HG03045 (cell line): ENCODE data around the gene CDKAL1.
A peak's percentile ranks its signal among the peaks of the same experiment; 100 is the strongest.

Experiments used
- ATAC-seq: cut with Tn5 transposase; IDR thresholded peaks from one replicate; pipeline ENCODE4 v1.9.1; 2021; ENCODE audit warnings: mild to moderate bottlenecking, moderate library complexity; ENCODE audit not compliant: unreplicated experiment

Gene CDKAL1

DNA sequence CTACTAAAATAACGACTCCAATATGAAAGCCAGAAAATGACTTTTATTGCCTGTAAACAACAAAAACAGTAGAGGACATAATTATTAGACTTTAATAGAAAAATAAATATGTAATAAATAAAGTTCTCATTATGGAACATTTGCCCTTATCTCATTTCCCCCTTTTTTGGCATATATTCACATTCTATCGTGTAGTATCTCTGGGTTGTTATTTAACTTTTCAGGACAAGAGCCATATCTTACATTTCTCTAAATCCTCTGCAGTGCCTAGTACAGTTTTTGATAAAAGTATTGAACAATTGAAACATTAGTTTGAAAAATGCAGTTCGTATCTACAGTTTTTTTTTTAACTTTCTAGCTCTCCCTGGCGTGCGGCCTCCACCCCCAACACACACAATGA is 617.3 kb downstream of the CDKAL1 start:
- no peak for ATAC-seq

DNA sequence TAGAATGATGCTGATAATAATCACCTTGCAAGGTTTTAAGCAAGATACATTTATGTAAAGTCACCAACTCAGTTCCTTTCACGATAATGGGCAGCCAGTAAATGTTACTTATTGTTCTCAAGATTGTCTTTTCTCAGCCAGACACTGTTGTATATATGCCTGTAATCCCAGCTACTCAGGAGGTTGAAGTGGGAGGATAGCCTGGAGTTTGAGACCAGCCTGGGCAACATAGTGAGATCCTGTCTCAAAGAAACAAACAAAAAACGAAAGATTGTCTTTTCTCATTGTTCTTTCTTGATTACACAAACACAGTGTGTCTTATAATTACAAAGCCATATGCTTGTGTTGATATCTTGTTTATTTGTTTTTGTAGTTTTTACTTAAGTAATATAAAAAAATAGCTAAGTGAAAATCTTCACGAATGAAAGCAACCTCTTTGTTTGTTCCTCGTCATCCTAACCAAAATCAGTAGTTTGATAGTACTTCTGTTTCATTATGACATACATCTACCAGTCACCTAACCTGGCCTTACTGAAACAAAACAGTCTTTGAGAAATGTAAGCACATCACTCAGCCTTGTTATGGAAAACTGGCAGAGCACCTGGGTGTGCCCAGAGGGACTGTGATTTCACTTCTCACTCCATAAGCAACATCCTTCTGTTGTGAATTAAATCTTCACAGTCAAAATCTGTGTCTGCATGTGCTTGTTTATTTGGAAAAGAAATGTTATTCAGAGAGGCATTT is 623.1 kb downstream of the CDKAL1 start:
- peak; percentile 85 for ATAC-seq

DNA sequence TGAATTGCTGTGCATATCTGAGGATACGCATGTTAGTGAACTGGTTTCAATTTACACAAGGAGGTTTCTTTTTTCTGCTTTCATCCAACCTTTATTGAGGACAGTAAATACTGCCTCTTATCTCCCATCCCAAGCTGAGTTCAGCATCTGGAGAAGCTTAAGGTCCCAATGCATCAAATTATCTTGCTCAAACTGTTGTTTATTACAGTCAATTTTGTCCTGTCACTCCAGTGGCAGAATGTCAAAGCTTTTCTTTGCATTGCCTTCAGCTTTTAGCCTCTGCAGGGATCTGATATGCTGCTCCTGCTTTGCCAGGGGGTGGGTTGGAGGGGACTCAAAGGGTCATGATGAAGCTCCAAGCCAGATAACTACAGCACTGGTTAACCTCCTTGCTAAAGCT is 623.9 kb downstream of the CDKAL1 start:
- peak; percentile 18 for ATAC-seq

DNA sequence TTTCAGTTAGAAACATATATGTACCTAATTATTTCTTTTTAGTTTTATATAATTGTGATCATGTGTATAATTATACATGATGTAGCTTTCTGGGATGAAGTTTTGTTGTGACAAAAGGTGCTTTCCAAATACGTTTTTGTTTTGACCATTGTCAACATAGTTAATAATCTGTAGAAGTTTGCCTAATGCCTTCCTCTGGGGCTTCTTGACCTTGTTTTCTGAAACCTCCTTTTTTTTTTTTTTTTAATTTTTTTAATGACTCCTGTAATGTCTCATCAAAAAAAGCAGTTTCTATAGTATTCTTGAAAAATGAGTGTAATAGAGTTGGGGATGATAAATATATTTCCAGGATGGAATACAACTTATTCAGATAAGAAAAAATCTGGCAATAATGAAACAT is 624.6 kb downstream of the CDKAL1 start:
- no peak for ATAC-seq

DNA sequence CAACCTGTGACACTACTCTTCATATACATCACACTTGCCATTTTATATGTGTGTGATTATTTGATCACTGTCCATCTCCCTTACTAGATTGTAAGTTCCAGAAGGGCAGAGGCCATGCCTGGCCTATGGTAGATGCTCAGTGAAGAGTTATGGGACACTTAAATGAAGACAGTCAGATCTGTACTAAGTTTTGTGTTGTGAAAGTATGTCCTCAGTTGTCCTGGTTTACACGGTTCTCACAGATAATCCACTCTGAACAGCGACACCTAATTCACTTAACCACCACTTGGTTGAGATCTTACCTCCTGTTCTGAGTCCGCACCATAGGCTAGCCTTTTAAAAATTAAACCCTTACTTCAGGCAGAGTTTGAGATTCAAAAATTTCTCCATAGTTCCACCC is 625.2 kb downstream of the CDKAL1 start:
- ATAC-seq, result no peak

DNA sequence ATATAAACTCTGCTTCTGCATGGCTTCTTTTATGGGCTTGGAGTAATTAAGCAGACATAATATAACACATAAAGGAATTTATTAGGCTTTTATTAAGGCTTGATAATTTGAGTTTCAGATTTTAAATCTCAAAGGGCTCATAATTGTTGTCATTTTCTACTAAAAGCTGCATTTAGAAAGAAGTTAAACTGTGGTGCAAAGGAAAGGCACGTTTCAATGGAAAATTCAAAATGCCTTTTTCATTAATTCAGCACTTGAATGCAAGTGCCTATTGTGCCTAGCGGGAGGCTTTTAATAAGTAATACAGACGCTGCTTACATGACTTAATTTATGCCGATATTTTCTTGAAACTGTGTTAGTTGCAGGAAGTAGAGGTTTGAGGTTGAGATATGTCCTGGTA is 627.5 kb downstream of the CDKAL1 start:
- ATAC-seq, result no peak

DNA sequence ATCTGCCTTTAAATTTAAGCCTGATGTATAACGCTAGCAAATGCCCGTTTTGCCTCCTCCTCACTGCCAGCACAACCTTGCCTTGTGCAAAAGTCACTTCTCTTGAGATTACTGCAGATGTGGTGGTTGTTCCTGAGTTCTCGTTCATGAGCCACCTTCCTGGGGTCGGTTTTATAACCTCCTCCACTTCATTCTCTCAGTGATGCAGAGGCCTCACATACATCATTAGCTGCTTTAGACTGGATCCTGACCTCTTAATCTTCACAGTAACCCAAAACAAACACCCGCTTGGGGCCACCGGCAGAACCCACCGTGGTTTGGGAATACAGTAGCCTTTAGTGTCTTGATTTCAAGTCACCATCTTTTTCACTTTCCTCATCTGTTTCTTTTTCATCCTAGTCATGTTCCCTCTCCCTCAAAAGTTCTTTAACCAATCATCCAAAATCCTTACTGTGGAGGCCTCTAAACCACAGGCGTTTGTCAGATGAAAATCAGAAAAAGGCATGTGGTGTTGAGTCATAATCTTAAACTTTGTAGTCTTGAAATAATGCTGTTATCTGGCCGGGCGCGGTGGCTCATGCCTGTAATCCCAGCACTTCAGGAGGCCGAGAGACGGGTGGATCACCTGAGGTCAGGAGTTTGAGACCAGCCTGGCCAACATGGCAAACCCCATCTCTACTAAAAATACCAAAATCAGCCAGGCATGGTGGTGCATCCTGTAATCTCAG is 629.0 kb downstream of the CDKAL1 start:
- no peak for ATAC-seq

DNA sequence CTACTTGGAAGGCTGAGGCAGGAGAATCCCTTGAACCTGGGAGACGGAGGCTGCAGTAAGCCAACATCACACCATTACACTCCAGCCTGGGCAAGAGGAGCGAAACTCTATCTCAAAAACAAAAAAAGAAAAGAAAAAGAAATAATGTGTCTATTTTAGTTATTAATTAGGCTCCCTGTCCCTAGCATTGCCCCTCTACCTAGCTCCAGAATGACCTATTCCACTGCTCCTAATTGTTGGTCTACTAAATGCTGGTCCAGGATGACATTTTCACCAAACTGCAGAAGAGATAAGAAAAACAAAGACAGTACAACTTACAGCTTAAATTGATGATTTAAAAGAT is 629.6 kb downstream of the CDKAL1 start:
- no peak for ATAC-seq

DNA sequence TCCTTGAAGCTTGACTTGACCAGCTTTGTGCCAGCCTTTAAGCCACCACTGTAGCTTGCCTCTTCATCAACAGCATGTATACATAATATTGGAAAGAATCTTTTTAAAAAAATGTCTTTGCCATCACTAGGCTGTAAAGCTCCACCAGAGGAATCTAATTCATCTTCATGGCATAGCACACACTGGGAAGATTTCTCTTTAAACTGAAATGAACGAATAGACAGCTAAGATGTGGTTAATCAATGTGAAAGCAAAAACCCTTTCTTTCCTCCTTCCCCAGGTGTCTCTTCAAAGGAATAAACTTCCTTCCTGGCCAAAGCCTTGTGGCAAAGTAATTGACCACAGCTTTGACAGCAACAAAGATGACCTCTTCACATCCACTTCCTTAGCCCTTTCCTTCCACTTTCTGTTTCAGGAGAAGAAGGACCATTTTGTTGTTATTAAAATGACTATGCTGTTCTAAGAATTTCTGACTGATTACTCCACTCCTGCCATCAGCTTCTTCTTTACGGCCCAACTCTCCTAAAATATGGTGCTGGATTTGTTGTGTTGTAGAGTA is 630.6 kb downstream of the CDKAL1 start:
- ATAC-seq, result peak; percentile 65

DNA sequence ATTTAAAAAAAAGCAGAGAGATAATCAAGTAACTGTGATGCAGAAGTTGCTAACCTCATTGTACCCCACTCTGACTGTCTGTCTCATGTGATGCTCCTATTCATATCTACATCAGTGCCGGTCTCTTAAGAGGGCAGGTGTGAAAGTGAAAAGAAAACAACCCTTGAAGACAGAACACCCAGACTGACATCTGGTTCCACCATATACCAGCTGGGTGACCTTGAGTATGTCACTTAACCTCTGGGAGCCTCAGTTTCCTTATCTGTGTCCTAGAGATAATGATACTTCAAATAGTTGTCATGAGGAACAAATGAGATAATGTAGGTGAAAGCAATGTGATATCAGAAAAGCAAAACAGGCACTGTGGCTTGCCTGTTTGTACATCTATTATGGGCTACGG is 632.5 kb downstream of the CDKAL1 start:
- ATAC-seq, result peak; percentile 64

DNA sequence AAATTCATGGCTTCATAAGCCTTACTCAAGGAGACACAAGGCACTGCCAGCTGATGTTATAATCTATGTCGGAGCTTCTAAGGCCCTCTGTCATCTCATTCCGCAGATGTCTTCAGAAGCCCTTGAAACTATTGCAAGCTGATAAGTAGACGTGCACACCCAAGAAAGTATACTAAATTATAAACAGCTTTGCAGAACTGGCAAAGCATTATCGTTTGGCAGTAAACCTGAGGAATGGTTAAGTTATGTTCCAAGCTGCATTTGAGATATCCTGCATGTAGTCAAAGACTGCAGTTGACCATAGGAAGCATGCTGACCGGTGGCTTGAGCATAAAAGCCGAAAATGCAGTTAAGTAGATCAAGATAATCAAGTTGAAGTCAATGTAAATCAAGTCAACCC is 633.5 kb downstream of the CDKAL1 start:
- ATAC-seq, result no peak

DNA sequence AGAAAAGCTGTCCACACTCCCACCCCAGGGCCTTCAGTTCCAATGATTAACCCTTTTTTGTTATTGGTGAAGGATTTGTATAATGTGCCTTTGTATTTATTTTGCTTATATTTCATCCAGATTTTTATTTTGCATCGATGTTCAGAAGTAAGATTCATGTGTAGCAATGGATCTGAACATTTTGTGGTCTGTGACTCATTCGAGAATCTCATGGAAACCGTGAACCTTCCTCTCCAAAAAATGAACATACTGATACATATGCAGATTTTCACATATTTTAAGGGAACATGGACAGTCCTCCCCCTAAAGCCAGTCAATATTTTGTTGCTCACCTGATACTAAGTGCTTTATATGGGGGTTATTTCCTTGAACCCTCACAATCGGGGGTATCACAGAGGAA is 637.5 kb downstream of the CDKAL1 start:
- ATAC-seq, result no peak

DNA sequence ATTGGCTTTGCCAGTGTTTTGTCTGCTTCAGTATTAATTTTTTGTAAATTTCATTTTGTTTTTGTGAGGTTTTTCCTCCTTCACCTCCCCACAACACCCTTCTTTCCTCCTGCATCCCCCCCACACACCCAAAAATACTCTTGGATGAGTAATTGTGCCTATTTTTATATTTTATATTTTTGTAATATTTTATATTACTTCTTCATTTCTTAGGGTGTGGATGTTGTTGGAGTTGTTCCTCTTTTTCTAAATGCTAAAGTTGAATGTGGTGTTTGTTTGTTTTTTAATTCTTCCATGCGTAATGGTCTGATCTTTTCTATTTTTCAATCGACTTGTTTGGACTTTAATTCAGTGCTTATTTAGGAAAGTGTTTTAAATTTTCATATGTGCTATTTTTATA is 638.8 kb downstream of the CDKAL1 start:
- ATAC-seq, result no peak

DNA sequence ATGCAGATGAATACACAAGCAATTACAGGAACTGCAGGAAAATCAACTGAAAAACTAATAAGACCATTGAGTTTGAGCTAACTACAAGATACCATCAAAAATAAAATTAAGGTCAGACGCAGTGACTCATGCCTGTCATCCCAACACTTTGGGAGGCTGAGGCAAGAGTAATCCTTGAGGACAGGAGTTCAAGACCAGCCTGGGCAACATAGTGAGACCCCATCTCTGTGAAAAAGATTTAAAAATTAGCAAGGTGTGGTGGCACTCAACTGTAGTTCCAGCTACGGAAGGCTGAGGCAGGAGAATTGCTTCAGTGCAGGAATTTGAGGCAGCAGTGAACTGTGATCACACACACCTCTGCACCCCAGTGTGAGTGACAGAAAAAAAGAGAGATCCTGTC is 639.4 kb downstream of the CDKAL1 start:
- ATAC-seq, result no peak

DNA sequence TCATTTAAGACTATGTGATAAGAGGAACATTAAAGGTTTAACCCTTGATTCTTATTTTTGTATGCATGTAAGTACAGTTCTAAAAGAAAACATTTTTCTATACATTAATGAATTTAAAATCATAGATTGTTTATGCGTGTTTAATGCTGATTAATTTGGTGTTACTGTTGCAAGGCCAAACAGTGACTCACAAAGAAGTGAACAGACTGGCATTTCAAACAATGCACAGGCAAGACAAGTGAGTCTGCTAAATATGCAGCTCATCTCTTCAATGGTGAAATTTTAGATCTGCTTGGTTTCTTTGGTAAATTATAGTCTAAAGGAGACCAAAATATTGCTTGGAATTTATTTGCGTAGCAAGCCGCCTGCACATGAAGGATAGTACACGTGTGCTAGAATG is 641.9 kb downstream of the CDKAL1 start:
- no peak for ATAC-seq

DNA sequence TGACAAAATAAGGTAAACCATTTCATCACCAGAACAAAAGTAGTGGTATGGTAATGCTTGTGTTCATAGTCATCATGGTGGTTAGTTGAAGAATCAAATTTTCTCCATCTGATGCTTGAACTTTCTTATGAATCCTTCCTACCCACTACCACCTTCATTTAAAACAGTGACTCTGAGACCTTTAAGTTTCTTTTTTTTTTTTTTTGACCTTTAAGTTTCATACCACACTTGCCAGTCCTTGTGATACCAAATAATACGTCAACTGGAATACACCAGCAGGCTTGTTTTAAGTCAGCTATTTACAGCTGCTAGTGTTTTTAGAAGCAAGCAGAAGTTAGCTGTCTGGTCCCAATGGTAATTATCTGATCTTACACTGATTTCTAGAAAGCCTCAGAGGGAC is 645.9 kb downstream of the CDKAL1 start:
- ATAC-seq, result no peak

DNA sequence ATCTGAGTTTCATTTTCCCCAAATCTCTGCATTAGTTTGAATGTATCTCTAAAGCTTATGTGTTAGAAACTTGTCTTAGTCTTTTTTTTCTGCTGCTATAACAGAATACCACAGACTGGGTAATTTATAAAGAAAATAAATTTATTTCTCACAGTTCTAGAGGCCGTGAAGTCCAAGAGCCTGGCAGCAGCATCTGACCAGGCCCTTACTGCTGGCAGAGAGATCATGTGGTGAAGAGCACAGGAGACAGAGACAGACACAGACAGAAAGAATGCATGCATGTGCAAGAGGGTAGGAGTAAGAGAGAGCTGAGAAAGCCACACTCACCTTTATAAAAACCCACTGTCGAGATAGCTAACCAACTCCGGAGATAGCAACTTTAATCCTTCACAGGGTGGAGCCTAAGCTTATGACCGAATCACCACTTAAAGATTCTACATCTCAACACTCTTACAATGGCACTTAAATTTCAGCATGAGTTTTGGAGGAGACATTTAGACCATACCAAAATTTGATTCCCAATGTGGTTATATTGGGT is 646.6 kb downstream of the CDKAL1 start:
- no peak for ATAC-seq

DNA sequence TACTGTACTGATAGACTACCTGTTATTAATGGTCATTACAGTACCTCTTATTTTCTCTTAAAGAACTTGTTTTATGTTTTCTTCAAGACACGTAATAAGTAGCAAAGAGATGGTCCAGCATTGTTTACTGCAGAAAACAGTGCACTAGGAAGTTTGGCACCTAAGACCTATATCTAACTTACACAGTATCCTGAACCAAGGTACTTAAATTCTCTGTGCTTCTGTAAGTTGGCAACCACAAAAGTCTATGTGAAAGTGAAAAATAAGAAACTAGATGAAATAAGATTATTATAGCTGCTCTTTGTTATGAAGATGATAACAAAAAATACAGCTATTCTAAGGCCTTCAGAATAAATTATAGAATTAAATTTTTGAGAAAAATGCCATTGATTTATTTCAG is 647.6 kb downstream of the CDKAL1 start:
- no peak for ATAC-seq

DNA sequence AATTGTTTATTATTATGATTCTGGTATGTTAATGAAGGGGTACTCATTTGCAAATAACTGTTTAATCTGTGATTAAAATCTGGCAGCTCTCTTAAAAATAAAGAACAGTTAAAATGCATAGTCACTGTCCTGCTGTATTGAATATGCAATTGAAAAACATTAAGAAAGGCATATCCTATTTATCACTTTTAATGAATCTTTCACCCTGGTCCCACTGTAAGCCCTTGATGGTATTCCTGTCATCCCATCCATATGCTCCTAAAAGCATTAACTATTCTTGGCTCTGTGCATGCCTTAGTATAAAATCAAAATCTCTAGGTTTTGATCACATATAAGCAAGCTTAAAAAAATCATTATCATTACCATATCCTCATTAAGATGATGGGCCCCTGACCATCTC is 648.3 kb downstream of the CDKAL1 start:
- ATAC-seq, result no peak

DNA sequence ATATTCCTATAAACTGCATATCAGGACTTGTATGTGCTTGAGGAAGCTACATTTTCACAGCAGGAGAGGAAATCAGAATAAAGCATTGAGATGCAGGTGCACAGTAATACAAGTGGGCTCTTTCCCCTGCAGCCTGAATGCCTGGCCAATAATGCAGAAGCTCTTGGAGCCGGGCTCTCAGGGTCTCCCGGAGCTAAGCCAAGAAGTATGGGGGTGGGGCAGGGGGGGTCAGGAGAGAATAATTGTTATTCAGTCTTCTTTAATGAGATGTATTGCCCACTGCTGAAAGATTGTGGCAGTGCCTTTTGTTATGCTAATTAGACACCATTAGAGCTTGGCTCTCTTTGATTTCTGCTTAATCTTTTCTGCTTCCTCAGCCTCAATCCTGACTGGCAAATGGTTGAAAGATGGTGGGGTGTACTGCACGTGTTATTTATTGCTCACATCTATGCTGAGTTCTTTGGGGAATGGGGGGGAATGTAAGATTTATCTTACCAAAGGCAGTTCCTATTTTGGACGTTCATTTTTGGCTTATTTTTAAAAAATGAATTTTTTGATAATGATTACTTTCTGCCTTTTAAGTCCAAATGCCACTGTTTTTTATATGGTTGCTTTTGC is 651.7 kb downstream of the CDKAL1 start:
- ATAC-seq, result no peak

DNA sequence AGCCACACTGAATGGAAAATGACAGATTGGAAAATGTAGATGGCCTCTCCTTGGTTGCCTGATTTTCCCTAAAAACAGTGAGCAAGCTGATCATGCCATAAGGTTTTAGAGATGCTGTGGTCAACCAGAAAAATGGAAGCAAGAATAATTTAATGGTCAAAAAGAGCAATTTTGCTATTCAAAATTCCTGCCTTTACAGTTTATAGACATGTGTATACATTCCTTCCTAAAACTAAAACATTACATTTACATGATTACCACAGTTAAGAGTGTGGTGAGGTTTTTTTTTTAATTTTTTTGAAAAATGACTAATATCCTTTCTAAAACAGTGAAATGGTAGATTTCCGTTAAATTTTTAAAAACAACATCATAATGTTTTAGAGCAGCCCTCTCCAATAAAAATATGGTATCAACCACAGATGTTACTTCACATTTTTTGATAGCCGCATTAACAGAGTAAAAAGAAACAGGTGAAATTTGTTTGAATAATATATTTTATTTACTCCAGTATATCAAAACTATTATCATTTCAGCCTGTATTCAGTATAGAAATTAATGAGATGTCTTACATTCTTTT is 652.3 kb downstream of the CDKAL1 start:
- ATAC-seq, result no peak
